ENCODE data around the gene TNFRSF25.
"Not testable (repeated sequence)": the region's sequence is repeated elsewhere in the genome, so short reads cannot be mapped to it uniquely, and the experiment has no call there.

The TNFRSF25 gene

DNA sequence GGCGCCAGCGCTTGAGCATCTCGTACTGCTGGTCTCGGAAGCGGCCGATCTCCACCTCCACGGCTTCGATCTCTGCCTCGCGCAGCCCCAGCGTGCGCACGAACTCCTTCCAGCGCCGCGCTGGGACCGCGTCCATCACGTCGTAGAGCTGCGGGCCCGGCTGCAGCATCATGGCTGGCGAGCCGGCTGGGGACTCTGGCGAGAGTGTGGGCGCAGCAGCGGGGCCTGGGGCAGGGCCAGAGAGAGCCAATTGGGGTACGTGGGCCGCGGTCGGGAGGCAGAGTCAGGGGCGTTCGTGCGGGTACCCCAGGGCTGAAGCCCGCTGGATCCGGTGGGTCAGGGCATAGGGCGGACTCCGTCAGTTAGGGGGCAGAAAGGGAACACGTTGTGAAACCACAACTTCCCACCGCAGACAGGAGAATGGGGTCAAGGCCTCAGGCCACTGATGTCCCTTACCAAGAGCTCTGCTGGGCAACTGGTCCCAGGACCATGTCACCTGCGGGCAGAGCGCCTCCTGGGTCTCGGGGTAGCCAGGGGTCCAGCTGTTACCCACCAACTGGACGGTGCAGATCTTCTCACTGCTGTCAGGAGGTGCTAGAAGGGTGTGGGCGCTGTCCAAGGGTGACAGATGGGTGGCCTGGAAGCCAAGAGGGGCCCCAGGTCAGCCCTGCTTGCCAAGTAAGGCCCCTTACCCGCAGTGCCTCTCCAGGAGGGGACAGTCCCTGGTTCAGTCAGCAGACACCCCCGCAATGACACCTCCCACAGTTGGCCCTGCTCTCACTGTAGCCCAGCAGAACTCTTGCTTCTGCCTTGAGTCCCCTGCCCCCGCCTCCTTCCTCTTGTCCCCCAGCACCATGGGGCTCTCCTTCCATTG is 4.2 kb downstream of the TNFRSF25 start:
- TF ChIP-seq, protein P1, sequence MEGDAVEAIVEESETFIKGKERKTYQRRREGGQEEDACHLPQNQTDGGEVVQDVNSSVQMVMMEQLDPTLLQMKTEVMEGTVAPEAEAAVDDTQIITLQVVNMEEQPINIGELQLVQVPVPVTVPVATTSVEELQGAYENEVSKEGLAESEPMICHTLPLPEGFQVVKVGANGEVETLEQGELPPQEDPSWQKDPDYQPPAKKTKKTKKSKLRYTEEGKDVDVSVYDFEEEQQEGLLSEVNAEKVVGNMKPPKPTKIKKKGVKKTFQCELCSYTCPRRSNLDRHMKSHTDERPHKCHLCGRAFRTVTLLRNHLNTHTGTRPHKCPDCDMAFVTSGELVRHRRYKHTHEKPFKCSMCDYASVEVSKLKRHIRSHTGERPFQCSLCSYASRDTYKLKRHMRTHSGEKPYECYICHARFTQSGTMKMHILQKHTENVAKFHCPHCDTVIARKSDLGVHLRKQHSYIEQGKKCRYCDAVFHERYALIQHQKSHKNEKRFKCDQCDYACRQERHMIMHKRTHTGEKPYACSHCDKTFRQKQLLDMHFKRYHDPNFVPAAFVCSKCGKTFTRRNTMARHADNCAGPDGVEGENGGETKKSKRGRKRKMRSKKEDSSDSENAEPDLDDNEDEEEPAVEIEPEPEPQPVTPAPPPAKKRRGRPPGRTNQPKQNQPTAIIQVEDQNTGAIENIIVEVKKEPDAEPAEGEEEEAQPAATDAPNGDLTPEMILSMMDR (IDR thresholded peaks at IDR 0.05; ENCODE audit: low read depth, low read length): no peak
- no peak for DNase-seq (ENCODE audit: extremely low read depth, low read depth)

DNA sequence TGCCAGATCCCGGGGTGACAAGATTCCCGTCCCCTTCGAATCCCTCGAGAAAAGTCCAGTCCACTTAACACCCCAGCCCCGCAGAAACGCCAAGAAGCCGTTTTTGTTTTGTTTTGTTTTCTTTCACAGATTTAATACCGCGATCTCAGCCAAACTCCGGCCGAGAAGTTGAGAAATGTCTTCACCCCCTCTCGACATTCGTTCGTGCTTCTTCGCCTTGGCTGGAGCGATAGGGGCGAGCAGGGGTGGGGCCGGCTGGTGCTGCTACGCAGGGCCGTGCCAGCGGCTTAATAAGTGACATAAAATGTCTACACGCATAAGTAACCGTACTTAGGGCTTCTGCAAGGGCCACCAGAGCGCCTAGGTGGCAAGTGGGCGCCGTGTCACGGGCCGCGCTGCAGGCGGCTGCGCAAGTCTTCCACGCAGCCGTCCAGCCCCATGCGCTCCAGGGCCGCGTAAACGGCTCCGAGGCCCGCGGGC is 4.9 kb downstream of the TNFRSF25 start:
- DNase-seq (ENCODE audit: extremely low read depth, low read depth): no peak

DNA sequence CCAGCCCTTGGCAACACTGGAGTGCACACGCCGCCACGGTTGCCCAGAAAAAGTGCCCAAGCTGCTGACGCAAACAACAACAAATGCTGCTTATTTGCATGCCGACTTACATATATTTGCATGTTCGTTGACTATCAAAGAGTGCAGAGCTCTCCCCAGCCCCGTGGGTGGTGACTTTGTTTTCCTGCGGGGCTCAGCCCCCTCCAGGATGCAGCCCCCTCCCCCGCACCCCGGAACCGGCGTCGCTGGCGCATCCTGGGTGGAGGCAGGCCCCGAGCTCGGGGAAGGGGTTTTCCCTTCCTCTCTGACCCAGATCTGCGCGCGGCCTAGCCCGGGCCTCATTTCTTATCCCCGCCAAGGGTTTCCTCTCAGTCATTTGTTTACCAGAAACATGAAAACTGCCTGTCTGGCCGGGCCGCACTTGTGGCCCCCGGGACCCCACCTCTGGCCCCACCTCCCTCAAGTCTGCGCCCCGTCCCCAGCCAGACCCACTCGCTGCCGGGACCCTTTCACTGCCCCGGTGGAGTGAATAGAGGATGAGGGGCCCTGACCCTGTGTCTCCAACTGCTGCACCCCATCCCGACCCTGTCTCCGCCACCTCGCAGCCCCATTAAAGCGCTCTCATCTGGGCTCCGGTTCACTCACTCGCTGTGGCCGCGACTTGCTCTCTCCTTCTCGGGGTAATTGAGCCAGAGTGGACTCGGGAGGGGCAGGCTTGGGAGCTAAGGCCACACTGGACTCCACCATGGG is 5.5 kb downstream of the TNFRSF25 start:
- DNase-seq (ENCODE audit: extremely low read depth, low read depth): no peak
- TF ChIP-seq, protein P1 (IDR thresholded peaks at IDR 0.05; ENCODE audit: low read depth, low read length): no peak

More for the DNA sequence above, 4.9 kb downstream of the TNFRSF25 start:
- TF ChIP-seq, protein P1 (IDR thresholded peaks at IDR 0.05; ENCODE audit: low read depth, low read length): no peak

DNA sequence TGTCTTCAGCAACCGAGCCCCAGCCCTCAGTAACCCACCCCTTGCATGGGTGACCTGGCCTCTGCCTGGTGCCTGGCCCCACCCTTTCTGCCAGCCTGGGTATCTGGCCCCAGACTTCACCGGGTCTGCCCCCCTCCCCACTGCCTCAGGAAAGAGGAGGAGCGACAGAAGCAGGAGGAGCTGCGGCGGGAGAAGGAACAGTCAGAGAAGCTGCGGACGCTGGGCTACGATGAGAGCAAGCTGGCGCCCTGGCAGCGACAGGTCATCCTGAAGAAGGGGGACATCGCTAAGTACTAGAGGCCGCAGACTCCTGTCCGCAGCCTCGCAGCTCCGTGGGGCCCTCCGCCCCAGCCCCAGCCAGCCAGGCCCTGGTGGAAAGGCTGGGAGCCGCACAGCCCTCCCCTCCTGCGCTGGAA is 6.1 kb downstream of the TNFRSF25 start:
- DNase-seq (ENCODE audit: extremely low read depth, low read depth): no peak
- TF ChIP-seq, protein P1 (IDR thresholded peaks at IDR 0.05; ENCODE audit: low read depth, low read length): no peak

DNA sequence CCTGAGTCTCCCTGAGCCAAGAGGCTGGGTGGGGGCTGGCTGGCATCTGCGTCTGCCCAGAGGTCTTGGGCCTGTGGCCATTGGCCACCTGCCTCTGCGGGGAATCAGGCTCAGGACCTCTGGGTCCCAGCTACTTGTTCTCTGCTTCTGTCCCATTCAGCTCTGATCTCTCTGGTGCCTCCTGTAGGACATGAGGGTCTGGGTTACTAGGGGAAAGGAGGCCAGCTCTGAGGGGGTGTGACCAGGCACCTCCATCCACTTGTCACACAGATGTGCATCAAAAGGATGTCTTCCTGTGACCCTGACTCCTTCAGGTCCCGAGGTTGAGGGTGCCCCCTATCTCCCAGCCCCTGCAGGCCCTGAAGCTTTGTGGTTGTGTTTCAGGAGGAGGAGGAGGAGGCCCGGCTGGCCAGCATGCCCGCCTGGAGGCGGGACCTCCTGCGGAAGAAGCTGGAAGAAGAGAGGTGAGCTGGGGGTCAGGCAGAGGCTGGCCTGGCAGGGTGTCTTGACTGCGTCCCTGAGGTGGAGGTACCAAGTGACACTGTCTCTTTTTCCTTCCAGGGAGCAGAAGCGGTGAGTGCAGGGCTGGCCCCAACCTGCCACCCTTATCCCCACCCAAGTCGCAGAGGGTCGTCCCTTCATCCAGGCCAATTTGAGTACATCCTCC is 9.0 kb downstream of the TNFRSF25 start:
- TF ChIP-seq, protein P1 (IDR thresholded peaks at IDR 0.05; ENCODE audit: low read depth, low read length): no peak
- DNase-seq (ENCODE audit: extremely low read depth, low read depth): no peak

DNA sequence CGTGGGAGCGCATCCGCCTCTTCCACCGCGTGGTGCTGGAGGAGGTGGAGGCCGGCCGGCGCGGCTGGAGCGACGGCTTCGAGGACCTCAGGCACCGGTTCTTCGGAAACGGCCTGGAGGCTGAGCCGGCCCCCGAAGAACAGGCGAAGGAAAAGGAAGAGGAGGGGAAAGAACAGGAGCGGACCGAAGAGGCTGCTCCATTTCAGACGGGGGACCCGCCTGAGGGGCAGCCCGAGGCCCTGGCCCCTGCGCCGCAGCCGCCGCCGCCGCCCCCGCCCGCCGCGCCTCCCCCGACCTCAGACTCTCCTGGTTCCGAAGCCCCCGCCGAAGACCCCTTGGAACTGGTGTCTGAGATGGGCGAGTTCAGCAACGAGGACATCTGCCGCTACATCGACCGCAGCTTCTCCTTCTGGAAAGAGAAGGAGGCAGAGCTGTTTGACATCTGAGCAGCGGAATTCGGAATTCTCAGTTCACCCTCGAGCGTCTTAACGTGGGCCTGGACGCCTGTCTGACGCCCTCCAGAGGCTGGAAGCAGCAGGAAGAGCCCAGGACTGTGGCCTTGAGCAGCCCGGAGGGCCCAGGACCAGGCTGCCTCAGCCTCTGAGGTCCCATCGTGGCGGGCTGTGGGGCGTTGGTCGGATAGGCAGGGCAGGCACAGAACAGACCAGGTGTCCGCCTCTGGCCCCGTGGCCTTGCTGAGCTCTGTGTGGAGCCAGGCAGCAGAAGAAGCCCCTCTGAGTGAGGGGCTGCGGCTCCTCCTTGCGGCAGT is 10.0 kb downstream of the TNFRSF25 start:
- not testable (repeated sequence) for DNase-seq (ENCODE audit: extremely low read depth, low read depth)
